Femur (tissue), 1 donor: ENCODE results near the gene ERVH48-1.
"Not testable (repeated sequence)": the region's sequence is repeated elsewhere in the genome, so short reads cannot be mapped to it uniquely, and the experiment has no call there.

ENCODE experiments used
- DNase-seq: peaks from one replicate; pipeline ENCODE4 v3.0.0-alpha.2; 2017

Gene ERVH48-1

DNA sequence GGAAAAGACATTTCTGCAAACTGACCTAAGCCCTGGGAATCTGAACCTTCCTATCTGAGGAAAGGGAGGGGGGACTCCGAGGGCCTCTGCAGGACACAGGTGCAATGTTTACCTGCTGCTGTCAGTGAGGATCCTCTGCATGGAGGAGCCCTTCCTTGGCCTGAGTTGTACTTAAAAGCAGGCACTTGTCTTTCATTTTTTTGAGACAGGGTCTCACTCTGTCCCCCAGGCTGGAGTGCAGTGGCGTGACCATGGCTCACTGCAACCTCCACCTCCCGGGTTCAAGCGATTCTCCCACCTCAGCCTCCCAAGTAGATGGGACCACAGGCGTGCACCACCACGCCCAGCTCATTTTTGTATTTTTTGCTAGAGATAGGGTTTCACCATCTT, 13.2 kb upstream of the ERVH48-1 start:
- DNase-seq, result not testable (repeated sequence)

DNA sequence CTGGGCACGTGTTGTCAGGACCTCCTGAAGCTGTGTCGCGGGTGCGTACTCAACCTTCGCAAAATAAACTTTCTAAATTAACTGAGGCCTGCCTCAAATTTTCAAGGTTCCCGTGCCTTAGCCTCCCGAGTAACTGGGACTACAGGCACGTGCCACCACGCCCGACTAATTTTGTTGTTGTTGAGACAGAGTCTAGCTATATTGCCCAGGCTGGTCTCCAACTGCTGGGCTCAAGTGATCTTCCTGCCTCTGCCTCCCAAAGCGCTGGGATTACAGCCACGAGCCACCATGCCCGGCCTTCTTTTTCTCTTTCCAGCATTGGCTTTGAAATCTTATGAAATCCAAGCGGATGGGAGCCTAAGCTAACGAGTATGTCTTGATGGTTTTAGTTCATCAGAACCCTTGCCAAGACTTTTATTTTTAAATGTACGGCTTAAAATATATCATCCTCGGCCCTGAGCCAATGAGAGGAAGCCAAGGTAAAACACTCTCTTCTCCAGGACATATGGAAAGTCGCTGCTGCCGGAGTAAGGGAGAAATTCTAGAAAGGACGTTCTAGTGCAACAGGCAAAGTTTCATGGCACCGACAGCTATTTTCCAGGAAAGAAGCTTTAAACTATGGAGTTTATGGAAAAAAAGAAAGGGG, 12.7 kb upstream of the ERVH48-1 start:
- DNase-seq, result peak; percentile 86

DNA sequence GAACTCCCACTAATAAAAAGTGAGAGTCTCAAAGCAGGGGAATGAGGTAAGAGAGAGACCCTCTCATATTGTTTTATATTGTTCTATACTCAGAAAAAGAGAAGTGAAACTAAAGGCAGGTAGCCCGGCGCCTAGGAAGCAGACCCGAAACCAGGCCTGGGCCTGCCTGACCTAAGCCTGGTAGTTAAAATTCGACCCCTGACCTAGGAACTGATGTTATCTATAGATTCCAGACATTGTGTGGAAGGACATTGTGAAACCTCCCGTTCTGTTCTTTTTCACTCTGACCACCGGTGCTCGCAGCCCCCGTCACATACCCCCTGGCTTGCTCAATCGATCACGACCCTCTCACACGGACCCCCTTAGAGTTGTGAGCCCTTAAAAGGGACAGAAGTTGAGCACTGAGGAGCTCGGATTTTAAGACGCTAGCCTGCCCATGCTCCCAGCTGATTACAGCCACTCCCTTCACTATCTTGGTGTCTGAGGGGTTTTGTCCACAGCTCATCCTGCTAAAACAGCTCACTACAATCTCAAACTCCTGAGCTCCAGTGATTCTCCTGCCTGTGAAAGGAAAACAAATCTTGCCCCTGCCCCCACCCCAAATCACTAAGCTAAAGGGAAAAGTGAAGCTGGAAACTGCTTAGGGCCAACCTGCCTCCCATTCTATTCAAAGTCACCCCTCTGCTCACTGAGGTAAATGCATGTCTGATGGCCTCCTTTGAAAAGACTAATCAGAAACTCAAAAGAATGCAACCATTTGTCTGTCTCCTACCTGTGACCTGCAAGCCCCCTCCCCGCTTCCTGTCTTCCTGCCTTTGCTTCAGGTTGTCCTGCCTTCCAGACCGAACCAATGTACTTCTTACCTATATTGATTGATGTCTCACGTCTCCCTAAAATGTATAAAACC, 11.9 kb upstream of the ERVH48-1 start:
- not testable (repeated sequence) for DNase-seq

DNA sequence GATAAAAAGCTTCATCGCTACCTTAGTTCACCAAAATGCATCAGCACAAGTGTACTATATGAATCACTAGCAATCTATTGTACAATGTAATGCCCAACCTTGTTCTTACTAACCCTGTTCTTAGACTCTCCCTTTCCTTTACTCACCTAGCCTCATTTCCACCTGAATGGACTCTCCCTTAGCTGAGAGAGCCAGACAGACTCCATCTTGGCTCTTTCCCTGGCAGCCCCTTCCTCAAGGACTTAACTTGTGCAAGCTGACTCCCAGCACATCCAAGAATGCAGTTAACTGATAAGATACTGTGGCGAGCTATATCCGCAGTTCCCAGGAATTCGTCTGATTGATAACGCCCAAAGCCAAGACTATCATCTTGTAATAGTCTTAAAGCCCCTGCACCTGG, 10.9 kb upstream of the ERVH48-1 start:
- DNase-seq, result not testable (repeated sequence)

DNA sequence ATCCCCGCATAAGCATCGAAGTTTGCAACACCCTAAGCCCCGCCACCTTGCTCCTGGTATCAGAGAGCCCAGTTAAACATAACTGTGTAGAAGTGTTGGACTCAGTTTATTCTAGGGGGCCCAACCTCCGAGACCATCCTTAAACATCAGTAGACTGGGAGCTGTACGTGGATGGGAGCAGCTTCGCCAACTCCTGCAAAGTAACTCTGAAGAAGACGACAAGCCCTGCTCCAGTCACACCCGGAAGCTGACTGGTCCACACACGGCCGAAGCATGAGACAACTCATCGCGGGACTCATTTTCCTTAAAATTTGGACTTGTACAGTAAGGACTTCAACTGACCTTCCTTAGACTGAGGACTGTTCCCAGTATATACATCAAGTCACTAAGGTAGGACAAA, 8.5 kb upstream of the ERVH48-1 start:
- not testable (repeated sequence) for DNase-seq

DNA sequence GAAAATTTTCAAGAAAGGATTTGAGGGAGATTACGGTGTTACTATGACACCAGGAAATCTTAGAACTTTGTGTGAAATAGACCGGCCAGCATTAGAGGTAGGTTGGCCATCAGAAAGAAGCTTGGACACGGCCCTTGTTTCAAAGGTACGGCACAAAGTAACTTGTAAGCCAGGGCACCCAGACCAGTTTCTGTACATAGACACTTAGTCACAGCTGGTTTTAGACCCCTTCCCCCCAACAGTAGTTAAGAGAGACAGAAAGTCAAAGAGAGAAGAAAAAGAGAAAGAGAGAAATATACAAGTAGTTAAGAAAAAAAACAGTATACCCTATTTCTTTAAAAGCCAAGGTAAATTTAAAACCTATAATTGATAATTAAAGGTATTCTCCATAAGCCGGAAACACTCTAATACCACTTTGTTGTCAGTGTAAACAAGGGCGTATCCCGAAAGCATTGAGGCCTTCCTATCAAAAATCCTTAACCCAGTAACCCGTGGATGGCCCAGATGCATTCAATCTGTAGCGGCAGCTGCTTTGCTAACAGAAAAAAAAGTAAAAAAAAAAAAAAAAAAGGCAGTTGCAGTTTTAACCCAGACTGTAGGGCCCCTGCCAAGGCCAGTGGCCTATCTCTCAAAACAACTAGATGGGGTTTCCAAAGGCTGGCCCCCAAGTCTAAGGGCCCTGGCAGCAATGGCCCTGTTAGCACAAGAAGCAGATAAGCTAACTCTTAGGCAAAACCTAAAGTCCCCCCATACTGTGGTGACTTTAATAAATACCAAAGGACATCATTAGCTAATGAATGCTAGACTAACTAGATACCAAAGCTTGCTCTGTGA, 7.9 kb upstream of the ERVH48-1 start:
- DNase-seq, result not testable (repeated sequence)

DNA sequence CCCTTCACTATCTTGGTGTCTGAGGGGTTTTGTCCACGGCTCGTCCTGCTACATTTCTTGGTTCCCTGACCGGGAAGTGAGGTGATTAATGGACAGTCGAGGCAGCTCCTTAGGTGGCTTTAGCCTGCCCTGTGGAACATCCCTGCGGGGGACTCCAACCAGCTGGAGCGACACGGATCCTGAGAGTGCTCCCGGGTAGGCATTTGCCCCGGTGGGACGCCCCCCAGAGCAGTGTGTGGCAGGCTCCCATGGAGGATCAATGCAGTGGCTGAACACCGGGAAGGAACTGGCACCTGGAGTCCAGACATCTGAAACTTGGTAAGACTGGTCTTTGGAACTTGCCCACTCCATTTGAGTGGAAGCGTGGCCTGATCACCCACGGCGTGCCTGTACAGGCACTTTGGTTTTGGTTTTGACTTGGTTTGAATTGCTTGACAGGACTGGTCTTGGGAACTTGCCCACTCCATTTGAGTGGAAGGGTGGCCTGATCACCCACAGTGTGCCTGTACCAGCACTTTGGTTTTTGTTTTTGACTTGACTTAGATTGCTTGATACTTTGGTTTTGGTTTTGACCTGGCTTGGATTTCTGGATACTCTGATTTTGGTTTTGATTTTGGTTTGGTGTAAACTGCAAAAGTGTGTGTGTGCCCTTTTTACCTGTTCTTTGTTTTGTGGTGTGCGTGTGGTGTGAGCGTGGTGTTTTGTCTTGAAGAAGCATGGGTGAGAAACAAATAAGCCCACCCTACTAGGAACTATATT, 7.1 kb upstream of the ERVH48-1 start:
- not testable (repeated sequence) for DNase-seq

DNA sequence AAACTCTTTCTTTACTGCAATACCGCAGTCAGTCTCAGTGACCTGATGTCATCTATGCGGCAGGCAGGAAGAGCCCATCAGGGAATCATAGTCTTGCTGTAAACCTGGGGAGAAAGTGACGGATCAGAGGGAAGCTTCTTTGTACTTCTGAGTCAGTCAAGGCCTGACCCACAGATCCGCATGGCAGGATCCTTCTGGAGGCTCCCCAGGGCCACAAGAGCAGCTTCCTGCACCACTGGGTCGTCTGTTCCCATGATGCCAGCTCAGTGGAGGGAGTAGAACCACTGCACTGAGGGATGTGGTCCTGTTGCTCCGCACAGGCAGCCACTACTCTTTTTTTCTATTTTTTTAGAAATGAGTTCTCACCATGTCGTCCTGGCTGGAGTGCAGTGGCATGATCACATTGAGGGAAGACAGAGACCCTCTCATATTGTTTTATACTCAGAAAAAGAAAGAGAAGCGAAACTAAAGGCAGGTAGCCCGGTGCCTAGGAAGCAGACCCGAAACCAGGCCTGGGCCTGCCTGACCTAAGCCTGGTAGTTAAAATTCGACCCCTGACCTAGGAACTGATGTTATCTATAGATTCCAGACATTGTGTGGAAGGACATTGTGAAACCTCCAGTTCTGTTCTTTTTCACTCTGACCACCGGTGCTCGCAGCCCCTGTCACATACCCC, 6.3 kb upstream of the ERVH48-1 start:
- no peak for DNase-seq

DNA sequence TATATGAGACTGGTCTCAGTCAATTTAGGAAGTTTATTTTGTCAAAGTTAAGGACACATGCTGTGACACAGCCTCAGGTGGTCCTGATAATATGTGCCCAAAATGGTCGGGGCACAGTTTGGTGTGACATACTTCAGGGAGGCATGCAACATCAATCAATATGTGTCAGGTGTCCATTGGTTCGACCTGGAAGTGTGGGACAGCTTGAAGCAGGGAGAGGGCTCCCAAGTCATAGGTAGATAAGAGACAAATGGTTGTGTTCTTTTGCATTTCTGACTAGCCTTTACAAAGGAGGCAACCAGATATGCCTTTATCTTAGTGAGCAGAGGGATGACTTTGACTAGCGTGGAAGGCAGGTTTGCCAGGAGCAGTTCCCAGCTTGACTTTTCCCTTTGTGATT, 4.5 kb upstream of the ERVH48-1 start:
- DNase-seq, result no peak

DNA sequence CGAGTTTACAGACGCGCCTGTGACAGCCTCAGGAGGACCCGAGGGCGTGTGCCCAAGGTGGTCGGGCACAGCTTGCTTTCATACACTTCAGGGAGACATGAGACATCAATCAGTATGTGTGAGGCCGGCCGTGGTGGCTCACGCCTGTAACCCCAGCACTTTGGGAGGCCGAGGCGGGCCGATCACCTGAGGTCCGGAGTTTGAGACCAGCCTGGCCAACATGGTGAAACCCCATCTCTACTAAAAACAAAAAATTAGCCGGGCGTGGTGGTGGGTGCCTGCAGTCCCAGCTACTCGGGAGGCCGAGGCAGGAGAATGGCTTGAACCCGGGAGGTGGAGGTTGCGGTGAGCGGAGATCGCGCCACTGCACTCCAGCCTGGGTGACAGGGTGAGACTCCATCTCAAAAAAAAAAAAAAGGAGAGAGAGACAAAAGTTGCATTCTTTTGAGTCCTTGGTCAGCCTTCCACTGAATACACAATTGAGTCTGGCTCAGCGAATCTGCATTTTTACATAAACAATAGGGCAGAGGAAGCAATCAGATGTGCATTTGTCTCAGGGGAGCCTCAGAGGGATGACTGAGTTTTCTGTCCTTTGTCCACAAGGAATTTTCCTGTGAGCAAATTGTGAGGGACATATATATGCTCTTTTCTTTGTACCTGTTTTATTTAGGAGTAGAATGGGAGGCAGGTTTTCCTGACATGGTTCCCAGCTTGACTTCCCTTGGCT, 2.2 kb upstream of the ERVH48-1 start:
- DNase-seq, result not testable (repeated sequence)

DNA sequence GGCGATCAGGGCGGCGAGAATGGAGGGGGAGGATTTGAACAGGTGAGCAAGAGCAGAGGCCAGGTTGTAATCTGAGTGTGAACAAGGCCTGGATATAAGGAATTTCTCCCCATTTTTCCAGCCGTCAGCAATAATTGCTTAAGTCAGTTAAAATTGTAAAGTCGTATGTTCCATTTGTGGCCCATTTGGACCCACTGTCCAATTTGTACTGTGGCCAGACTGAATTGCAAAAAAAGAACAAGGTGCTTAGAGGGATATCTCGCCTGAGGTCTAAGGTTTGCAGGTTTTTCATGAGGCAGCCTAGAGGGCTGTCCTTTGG, 1.0 kb downstream of the ERVH48-1 start:
- DNase-seq, result no peak

DNA sequence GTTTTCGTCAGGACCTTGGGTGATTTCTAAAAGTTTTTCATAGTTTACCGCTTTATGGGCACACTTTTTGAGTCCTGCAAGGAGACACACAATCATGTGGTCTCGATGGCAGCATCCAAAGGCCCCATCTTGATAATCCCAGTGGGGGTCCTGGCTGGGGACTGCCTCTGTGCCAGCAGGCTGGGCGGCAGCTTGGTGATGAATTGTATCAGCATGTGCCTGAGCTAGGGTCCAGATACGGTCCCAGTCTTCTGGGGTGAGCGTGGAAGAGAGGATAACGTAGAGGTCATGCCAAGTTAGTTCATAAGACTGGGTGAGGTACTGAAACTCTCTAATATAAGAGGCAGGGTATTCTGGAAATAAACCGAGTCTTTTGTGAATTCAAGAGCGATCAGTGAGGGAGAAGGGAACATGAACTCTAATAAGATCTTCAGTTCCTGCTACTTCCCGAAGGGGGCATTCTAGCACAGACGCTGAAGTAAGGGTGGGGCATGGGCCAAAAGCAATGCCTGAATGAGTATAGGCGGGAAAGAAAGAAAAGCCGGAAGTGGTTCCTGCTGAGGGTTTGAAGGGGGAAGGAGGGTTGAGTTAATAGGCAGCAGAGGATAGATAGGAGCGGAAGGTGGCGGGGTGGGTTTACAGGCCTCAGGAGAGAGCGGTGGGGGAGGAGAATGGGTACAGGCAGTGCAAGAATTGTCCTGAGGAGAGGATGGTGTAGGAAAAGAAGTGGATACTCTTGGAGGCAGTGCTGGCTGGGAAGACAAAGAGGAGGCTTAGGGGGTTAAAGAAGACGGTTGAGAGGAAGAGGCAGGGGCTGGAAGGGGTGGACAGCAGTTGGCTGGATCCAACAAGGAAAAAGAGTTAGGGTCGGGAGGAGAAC, 1.6 kb downstream of the ERVH48-1 start:
- DNase-seq, result peak; percentile 91

DNA sequence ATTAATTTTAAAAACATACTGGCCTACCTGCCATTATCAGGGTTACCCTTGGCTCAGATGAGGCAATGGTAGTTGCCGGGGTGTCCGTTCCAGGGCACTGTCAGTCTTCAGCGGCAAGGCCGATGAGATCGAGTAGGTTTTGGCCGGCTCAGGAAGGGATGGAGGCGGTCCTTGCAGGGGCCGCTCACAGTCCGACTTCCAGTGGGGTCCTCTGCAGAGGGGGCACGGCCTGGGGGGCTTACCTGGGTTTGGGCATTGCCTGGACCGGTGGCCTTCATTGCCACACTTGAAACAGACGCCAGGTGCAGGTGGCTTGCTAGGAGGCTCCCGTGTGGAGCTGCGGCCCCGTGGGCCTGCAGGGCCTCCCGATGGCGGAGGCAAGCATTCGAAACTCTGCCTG, 2.5 kb downstream of the ERVH48-1 start:
- no peak for DNase-seq

DNA sequence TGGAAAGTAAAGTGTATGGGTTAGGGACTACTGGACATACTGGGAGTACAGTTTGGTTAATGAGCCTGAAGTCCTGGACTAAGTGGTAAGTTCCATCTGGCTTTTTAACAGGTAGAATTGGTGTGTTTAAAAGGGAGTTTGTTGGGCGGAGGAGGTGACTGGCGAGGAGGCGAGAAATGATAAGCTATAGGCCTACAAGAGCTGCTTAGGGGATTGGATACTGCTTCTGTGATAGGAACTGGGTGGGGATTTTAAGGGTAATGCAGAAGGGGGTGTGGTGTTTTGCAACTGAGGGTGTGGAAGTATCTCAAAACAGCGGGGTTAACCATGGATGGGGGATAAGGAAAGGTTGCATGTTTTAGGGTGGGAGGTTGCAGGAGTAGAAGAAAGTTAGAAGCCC, 3.5 kb downstream of the ERVH48-1 start:
- DNase-seq, result no peak

DNA sequence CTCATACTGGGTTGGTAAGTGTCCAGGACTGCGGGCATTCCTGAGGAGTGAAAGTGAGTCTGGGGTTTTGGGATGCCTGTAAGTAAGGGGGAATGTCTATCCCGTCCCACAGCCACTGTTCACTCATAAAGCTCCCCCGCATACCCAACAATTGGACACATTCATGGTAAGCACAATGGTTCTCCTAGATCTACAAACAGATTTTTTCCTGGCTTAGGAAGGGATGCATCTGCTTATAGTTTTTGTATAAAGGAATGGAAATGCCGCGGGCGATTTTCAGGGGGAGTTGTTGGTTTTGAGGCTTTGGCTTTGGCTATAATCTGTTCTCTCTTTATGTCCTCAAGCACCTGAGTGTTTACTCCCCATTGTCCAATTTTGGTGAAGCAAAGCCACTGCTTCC, 7.1 kb downstream of the ERVH48-1 start:
- no peak for DNase-seq

DNA sequence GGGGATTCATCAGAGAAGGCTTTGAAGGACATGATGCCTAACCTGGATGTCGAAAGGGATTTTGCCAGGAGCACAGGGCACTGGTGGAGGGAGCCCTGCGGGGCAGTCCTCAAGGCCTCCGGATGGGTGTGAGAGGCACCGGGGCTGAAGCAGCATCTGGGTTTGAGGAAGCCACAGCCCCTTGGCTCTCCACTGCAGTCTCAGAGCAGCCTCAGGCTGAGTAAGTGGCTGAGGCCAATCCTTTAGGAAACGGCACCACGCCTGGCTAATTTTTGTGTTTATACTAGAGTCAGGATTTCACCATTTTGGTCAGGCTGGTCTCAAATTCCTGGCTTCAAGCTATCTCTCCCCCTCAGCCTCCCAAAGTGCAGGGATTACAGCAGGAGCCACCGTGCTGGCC, 12.0 kb downstream of the ERVH48-1 start:
- no peak for DNase-seq

DNA sequence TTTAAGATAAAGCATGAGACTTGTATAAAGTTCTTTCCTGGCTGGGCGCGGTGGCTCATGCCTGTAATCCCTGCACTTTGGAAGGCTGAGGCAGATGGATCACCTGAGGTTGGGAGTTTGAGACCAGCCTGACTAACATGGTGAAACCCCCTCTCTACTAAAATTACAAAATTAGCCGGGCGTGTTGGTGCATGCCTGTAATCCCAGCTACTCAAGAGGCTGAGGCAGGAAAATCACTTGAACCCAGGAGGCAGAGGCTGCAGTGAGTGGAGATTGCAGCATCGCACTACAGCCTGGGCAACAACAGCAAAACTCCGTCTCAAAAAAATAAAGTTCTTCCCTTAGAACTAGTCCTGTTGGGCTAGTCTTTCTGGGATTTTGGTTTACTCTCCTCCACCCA, 13.5 kb downstream of the ERVH48-1 start:
- not testable (repeated sequence) for DNase-seq

DNA sequence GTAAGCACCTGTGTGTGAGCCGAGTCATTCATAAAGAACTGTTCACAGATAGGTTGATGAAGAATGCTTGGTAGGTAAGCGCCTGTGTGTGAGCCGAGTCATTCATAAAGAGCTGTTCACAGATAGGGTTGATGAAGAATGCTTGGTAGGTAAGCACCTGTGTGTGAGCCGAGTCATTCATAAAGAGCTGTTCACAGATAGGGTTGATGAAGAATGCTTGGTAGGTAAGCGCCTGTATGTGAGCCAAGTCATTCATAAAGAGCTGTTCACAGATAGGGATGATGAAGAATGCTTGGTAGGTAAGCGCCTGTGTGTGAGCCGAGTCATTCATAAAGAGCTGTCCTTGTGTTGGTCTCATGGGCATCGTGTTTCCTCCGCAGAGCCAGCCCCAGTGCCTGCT, 16.9 kb downstream of the ERVH48-1 start:
- DNase-seq, result not testable (repeated sequence)

DNA sequence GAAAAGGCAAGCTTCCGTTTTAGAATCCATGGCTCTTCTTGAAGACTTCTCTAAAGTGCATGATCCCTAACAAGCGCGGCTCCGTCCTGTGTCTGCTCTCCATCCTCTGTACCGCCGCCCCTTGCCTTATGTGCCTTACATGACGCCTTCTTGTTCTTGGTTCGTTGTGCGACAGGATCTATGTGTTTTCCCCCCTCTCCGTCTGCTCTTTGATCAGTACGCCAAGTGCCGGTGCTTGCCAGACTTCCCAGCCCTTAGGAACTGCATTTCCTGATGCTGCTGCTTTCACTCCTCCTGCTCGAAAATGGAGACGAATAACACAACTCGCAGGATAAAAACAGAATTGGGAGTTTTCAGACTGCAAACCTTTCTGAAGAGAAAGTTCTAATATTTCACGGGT, 19.2 kb downstream of the ERVH48-1 start:
- DNase-seq, result no peak

DNA sequence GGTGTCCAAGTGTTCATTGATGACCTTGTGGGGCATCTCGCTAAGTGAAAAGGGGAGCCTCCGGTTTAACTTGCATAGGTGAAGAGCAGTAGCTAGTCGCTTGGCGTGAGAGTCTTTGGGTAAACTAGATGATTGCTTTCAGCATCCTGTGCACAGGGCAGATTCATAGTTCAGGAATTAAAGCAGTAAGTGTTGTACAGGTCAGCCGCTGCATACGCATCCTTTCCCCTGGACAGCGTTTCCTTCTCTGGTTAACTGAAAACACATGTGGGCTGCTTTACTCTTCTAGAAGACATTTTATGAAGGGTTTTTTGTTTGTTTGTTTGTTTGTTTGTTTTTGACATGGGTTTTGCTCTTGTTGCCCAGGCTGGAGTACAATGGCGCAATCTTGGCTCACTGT, 20.2 kb downstream of the ERVH48-1 start:
- no peak for DNase-seq
